SH-SY5Y (cell line): ENCODE measurements around the gene AP3B1.

ENCODE experiments used
- GATA2 ChIP-seq: IDR thresholded peaks from 2 replicates; pipeline ENCODE4 v1.6.1; 2011; ENCODE audit warnings: mild to moderate bottlenecking, low read depth, low read length
- GATA3 ChIP-seq: IDR thresholded peaks from 2 replicates; pipeline ENCODE4 v1.6.1; 2011; ENCODE audit warnings: low read depth, mild to moderate bottlenecking, low read length, moderate library complexity

GRCh38 chr5:77990020-77990419, 304.5 kb downstream of the AP3B1 start:
- TF ChIP-seq GATA2, result no peak
- TF ChIP-seq GATA3, result no peak
